GM21360 (cell line): ENCODE results near the gene CDCA4.

ENCODE experiments used
- ATAC-seq: cut with Tn5 transposase; IDR thresholded peaks from one replicate; pipeline ENCODE4 v1.9.1; 2021; ENCODE audit warnings: mild to moderate bottlenecking, moderate library complexity; ENCODE audit not compliant: unreplicated experiment

The CDCA4 gene

DNA sequence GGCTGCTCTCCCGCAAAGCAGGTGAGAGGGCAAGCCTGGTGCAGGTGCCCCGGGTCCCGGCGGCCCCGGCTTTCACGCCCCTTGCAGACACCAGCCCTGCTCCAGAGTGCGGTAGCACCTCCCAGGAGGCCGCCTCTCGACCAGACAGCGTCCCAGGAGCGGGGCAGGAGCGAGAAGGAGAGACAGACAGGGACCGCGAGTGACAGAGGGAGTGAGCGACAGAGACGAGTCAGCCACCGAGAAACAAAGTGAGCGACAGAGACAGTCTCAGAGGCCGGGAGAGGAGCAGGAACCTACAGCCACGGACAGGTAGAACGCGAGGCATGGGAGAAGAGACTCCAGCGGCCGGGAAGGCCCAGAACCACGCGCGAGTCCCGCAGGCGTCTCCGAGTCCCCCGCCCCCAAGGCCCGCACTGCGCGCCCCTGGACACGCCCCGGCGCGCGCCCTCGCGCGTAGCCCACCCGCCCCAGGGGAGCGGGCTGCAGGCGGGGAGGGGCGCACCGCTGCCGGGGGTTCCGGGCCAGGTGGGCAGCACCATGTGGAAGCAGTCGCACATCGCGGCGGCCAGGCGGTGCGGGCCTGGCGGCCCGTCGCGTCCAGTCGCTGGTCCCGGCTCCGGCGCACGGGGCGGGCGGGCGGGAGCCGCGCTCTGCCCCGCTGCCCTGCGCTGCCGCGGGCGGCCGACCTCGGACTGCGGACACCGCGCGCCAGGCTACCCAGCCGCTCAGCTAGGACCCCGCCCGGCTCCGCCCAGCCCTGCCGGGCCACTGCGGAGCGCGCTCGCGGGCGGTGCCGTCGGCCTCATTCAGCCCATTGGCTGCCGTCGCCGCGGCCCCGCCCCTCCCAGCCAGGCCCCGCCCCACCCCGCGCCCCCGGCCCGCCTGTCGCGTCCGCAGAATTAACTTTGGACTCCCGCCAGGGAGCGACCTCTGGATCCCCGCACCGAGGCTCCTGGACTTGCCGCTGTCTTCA lies 42.9 kb downstream of the CDCA4 start, which contains the start of gene AHNAK2:
Gene AHNAK2, minus strand, starts transcription at position 694 of the 973 bp plus-strand sequence. Its CDS starts 137 bp downstream, at position 557.
- ATAC-seq = no peak

- ATAC-seq = no peak
Observed at GRCh38 chr14:104977008-104977680, 43.7 kb downstream of the CDCA4 start.

DNA sequence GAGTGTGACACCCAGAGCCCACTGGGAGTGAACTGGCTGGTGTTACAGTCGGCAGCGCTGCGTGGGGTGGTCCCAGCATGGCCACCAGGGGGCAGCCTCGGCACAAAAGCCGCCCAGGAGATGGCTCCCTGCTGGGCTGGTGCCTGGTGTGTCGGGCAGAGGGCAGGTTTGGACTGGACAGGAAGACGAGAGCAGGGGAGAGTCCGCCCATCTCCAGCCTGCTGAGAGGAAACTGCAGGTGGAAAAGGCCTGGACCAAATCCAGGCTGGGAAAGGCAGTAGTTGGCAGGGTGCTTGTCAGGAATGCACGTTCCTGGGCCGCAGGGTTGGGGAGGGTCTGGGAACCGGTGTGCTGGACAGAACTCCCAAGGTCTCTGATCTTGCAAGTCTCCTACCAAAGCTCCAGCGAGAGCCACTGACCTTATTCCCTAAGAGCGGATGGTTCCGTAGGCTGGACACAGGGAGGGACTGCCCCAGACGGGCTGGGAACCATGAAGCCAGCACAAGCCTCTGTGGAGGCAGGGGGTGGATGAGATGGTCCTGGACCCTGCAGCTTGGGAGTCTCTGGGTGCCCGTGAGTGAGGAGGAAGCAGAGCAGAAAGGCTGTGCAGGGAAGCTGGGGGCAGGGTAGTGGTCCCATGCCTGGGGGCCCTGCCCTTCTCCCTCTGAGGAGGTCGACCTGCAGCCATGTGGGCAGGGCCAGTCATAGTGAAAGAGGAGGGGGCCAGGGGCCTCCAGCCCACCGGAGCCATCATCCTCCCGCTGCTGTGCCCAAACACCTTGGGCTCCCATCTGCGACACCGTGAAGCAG lies 44.5 kb downstream of the CDCA4 start:
- ATAC-seq = no peak

DNA sequence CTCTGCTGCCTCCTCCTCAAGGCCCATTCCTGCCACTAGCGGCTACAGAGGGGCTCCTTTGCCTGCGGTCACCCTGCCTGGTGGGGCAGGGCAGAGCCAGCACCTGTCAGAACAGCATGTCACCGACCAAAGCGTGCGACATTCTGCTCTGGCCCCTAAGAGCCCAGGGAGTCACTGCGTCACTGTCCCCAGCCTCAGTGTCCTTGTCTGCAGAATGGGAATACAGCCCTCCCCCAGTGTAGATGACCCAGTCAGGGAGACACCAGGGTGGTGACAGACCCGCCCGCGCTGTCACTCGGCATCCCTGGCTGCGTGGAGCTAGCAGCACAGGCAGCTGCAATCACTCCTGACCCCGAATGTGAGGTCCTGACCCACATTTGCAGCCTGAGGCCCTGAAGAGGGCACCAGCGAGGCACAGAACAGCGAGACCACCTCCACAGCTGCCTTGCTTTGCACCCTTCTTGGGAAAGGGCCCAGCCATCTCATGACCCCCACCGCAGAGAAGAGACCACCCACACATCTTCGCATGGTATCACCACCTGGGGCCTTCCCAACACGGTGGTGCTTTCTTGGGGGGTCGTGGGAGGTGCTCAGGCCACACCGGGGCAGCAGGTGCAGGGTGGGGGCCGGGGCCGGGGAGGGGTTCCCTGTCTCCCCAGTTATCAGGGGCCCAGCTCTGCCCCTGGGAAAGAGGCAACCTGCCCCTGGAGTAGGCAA lies 45.2 kb downstream of the CDCA4 start:
- no peak for ATAC-seq

- ATAC-seq = no peak
Observed at GRCh38 chr14:104974665-104975390, 46.1 kb downstream of the CDCA4 start.

DNA sequence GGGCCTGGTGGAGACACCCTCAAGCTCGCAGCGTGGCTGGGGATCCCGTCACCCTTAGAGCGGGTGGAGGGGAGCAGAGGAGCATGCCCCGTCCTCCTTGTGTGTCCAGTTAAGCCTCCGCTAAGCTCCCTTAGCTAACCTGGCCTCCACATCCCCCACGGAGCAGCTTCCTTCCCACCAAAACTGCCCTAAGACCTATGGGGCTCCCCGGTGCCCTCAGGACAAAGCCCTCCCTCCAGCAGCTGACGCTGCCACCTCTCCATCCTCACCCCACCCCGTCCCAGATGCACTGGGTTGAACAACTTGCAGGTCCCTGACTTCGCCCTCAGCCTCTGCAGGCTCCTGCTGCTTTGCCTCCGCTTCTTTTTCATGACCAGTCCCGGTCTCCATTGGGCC lies 46.7 kb downstream of the CDCA4 start:
- ATAC-seq = no peak

GRCh38 chr14:104973385-104974145 lies 47.3 kb downstream of the CDCA4 start:
- no peak for ATAC-seq

GRCh38 chr14:104973135-104973384 lies 47.8 kb downstream of the CDCA4 start:
- ATAC-seq = no peak

GRCh38 chr14:104972301-104973134 lies 48.4 kb downstream of the CDCA4 start:
- no peak for ATAC-seq

DNA sequence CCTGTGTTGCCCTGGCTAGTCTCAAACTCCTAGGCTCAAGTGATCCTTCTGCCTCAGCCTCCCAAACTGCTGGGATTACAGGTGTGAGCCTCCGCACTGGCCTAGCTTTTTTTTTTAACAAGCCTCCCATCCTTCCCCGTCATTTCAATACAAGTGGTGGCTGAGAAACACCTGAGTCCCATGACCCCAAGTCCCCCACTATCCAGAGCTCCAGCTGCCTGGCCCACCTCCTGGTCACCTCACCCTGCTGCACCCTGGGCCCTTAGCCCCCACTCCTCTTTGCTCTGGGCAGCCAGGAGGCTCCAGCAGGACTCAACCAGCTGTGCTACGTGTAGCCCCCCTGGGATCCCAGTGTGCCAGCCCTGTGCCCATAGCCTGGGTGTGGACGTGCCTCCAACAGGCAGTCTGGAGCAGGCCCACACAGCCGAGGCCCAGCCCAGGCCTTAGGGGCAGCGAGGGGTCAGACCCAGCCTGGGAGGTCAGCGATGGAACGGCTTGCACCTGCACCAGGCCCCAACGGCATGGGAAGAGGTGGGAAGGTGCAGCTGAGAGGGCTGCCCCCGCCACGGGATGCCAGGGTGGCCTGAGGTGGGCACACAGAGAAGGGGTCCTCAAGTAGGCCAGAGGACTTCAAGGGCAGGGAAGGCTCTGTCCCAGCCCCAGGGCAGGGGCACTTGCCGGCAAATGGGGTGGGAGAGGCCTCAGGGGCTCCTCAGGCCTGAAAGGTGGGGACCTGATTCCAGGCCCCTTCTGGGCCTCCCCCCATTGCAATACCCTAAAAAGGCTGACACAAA lies 49.2 kb downstream of the CDCA4 start:
- no peak for ATAC-seq

DNA sequence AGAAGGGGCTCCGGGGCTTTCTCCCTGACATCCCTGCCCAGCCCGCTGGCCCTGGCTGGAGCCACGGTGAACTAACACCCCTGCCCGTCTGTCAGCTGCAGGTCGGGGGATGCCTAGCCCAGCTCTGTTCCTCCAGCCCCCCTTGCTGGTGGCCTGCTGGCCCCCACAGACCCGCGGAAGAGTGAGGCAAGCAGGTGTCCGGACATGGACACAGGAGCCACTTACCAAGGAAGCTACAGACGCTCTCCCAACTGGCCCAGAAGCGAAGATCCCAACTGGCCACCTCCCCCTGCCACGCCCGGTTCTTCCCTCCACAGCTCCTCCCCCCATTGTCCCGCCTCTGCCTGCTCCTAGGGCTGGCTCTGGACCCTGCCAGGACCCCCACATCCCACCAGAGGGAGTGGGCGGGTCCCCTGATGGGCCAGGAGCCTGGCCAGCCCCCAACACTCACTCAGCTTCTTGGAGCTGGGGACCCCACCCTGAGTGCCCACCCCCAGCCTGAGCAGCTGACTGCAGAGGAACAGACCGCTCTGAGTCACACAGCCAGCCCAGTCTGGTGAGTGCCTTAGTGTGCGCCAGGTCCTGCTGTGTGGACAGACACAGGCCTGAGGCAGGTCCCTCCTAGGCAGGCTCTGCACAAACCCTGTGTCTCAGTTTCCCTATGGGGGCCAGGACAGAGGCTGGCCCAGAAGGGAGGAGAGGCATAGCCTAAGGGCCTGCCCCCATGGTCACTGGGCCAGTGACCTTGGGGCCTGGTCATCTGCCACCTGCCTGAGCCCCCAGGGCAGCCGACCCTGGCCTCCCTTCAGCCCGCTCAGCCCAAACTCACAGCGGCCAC lies 50.4 kb downstream of the CDCA4 start:
- ATAC-seq = no peak

- no peak for ATAC-seq
Observed at GRCh38 chr14:104969741-104970230, 51.1 kb downstream of the CDCA4 start.

DNA sequence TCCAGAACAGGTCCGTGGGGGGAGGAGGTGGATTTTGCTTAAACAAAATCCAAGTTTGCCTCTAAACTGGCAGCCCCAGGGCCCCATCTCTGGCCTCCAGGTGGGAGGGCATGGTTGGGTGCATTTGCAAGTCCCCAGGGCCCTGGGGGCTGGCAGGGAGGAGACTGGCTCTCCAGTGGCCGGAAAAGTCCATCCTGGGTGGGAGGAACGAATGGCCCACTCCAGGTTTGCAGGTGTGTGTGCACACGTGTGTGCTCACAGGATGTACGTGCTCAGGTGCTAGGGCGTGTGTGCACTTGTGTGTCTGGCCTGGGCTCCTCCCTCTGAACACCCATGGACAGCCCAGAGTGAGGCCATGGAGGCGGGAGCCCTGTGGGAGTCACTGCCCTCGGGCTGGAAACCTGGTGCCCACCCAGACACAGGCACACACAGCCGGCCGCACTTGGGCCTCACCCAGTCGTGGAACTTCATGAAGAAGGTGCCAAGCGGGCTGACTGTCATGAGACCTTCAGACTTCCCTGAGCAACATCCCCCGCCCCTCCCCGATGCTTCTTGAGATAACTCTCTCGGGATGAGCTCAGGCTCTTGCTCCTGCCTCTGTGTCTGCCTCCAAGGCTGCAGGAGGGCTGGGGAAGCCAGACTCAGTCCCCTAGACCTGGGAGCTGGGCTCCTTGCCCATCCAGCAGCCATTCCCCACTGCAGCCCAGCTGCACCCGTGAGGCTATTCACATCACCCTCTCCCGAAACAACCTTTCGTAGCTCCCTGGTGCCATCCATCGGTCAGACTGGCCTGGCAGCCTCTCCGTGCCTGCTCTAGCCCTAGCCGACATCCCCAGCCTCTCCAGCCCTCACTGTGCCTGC lies 52.1 kb downstream of the CDCA4 start:
- ATAC-seq = no peak

DNA sequence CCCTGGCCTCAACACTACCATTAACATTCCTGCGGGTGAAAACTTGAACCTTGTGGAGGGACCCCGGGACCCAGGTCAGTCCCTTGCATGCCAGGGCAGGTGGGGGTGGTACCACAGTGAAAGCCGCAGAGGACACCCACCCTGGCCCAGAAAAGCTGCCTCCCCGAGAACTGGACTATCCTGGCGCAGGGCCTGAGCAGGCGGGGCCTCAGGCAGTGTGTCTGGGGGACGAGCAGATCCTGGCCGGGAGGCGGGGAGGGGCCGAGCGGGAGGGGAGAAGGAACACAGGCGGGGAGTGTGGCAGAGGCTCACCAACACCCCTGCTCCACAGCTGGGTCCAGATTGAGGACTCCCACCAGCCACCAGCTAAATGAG lies 52.7 kb downstream of the CDCA4 start:
- no peak for ATAC-seq

- ATAC-seq = no peak
Observed at GRCh38 chr14:104967386-104968152, 53.3 kb downstream of the CDCA4 start.
